Measurements from ENCODE around the gene SUSD6. TPM values are rescaled to one million over a fixed set of nuclear protein-coding genes. Genes with fewer than 3 reads are reported as not detected.
A peak's percentile ranks its signal among the peaks of the same experiment; 100 is the strongest.

SUSD6 gene
- total and polyA plus RNA-seq, 2 donors (not counting 1 experiment from before 2014, with no cell fraction given): 62.3 to 97.8 TPM

DNA sequence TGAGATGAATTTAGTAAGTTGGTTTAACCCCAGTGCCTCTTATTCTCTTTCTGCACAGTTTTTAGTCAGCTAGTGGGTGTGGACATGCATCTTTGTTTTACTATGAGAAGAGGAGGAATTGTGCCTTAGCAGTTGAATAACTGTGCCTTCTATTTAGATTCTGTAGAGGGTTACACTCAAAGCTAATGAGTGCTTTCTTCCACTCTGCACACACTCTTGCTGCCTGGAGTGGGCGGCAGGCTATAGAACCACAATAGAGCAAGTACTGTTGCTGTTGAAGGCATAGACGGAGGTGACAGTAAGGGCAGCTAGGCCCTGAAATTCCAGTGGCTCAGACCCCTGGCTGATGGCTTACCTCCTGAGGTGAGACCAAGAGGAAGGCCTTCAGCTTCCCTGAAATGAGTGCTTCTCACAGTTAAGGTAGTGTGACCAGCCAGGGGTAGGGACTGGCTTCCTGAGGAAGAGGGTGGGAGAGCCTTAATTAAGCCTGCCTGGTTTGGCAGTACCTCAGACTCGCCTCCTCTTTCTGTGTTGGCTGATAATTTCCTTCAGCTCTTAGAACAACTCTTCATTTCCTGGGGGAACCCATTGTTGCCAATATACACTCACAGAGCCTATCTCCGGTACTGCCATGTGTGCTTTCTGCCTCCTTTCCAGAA lies 24.7 kb downstream of the SUSD6 start:
- Histone ChIP-seq H2AFZ (ENCODE audit: insufficient read depth, low read depth, low read length, poor library complexity, severe bottlenecking) (no peak overlapping the region), H3K9me3 (ENCODE audit: control extremely low read depth in 1 of 3, control insufficient read depth in 2 of 3, insufficient read depth in 1 of 3, low read length in 2 of 3) (peaks cover 0 to 4% (median 0%) of the 10 kb centered on the region in 3 donors), H3K79me2 (ENCODE audit: control insufficient read depth, insufficient read depth, low read length) (peaks cover 99% of the 10 kb centered on the region), H3K36me3 (replicated peaks in 1 of 2; ENCODE audit: control extremely low read depth in 1 of 2, control insufficient read depth in 1 of 2, extremely low read depth in 1 of 2, insufficient read depth in 2 of 2, low read length in 1 of 2) (no peaks in the 10 kb centered on the region), H3K27me3 (replicated peaks in 1 of 4; ENCODE audit: control extremely low read depth in 1 of 4, control insufficient read depth in 3 of 4, insufficient read depth in 4 of 4, low read length in 3 of 4) (no peaks in the 10 kb centered on the region), H3K9ac (ENCODE audit: low read length) (peak overlapping the region; percentile 27), H3K4me3 (ENCODE audit: control extremely low read depth in 1 of 5, extremely low read depth in 1 of 5, insufficient read depth in 1 of 5, low read depth in 2 of 5, low read length in 4 of 5) (no peak overlapping the region), H3K27ac (ENCODE audit: low read length in 2 of 2) (peak overlapping the region; percentile 72 to 78), H3K4me1 (ENCODE audit: control insufficient read depth in 2 of 2, insufficient read depth in 2 of 2, low read length in 2 of 2) (peaks cover 89 to 90% of the 10 kb centered on the region in 2 donors), H4K20me1 (ENCODE audit: control insufficient read depth, insufficient read depth, low read length, poor library complexity, severe bottlenecking) (peaks cover 90% of the 10 kb centered on the region), H3K4me2 (replicated peaks; ENCODE audit: low read depth, low read length, poor library complexity, severe bottlenecking) (peak overlapping the region; percentile 68)
- Mint-ChIP-seq H3K4me3 (peak overlapping the region; percentile 84), H3K9me3 (ENCODE audit: insufficient read depth) (no peaks in the 10 kb centered on the region), H3K27ac (peak overlapping the region; percentile 96), H3K27me3 (no peaks in the 10 kb centered on the region), H3K4me1 (peaks cover 93% of the 10 kb centered on the region)
- WGBS (ENCODE audit: insufficient coverage): 46% methylated on average over 3 of the region's 4 CpGs
- intact Hi-C loops (cut with micrococcal nuclease): loop anchor here (2.0 to 5.0 kb wide), 2 partner anchors 13 to 36 kb away; no protein-coding TSS in a partner anchor
- ChIA-PET POLR2A (interaction anchor here (0.6 kb wide), 1 partner anchor 33 kb away, joined by 4 read pairs; no protein-coding TSS in a partner anchor), CTCF (interaction anchor here (0.6 to 2.2 kb wide), 8 partner anchors 10 to 348 kb away, joined by 3 to 7 read pairs (median 4); partner anchors contain the start of gene SUSD6)
- ATAC-seq (ENCODE audit: low read depth): peak; percentile 19
- DNase-seq: no peak
- no peak for TF ChIP-seq EZH2 (IDR thresholded peaks at IDR 0.05; ENCODE audit: borderline replicate concordance, insufficient read depth, low read depth, low read length, poor library complexity, severe bottlenecking)
- TF ChIP-seq, protein P1, sequence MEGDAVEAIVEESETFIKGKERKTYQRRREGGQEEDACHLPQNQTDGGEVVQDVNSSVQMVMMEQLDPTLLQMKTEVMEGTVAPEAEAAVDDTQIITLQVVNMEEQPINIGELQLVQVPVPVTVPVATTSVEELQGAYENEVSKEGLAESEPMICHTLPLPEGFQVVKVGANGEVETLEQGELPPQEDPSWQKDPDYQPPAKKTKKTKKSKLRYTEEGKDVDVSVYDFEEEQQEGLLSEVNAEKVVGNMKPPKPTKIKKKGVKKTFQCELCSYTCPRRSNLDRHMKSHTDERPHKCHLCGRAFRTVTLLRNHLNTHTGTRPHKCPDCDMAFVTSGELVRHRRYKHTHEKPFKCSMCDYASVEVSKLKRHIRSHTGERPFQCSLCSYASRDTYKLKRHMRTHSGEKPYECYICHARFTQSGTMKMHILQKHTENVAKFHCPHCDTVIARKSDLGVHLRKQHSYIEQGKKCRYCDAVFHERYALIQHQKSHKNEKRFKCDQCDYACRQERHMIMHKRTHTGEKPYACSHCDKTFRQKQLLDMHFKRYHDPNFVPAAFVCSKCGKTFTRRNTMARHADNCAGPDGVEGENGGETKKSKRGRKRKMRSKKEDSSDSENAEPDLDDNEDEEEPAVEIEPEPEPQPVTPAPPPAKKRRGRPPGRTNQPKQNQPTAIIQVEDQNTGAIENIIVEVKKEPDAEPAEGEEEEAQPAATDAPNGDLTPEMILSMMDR (IDR thresholded peaks at IDR 0.05): no peak

Data from B cell (primary cell).